IMR-90 (cell line): Measurements from ENCODE around the gene CYP27C1. TPM values are rescaled to one million over a fixed set of nuclear protein-coding genes. Genes with fewer than 3 reads are reported as not detected.
A peak's percentile ranks its signal among the peaks of the same experiment; 100 is the strongest.

Experiments used
- ATAC-seq: fragments of 200-7000 bp; cut with Tn5 transposase; 2 replicates; pipeline ENCODE4 v1.9.1; 2020; ENCODE audit warnings: low read depth, mild to moderate bottlenecking, moderate library complexity
- BruUV-seq: library from RNA; stranded (reverse); fragments of 400-500 nt; replicated peaks from 2 replicates; lab custom pipeline; 2021; lab: Mats Ljungman, UMichigan
- CTCF ChIA-PET: fragments of 300-600 bp; formaldehyde crosslinking; extraction: SDS; loops from one replicate; lab custom pipeline; 2021; ENCODE audit warnings: antibody characterized with exemption; lab: Yijun Ruan, JAX
- POLR2A ChIA-PET: fragments of 300-600 bp; sonication (Branson Sonifier 250); formaldehyde crosslinking; loops from one replicate; lab custom pipeline; 2022; ENCODE audit warnings: antibody characterized with exemption; ENCODE audit not compliant: unreplicated experiment; lab: Charles Lee
- DNase-seq: peaks from one replicate; pipeline ENCODE4 v3.0.0; 2013
- H2AFZ ChIP-seq: replicated peaks from 2 replicates; pipeline ENCODE3; 2013; ENCODE audit warnings: low read length, mild to moderate bottlenecking; ENCODE audit not compliant: poor library complexity
- H2AK5ac ChIP-seq: 2 replicates; pipeline ENCODE4 v1.6.1; 2013; ENCODE audit warnings: low read depth, low read length, inconsistent platforms
- H2AK9ac ChIP-seq: replicated peaks from 2 replicates; pipeline ENCODE3; 2013; ENCODE audit warnings: mild to moderate bottlenecking, low read depth, low read length, moderate library complexity; ENCODE audit not compliant: poor library complexity
- H2BK120ac ChIP-seq: 2 replicates; pipeline ENCODE4 v1.6.1; 2013; ENCODE audit warnings: low read depth, low read length, inconsistent platforms
- H2BK15ac ChIP-seq: 3 replicates; pipeline ENCODE4 v1.6.1; 2013; ENCODE audit warnings: low read depth, low read length, inconsistent platforms
- H2BK20ac ChIP-seq: 2 replicates; pipeline ENCODE4 v1.6.1; 2013; ENCODE audit warnings: low read depth, mild to moderate bottlenecking, inconsistent platforms, low read length, moderate library complexity
- H2BK5ac ChIP-seq: 2 replicates; pipeline ENCODE4 v1.6.1; 2013; ENCODE audit warnings: mild to moderate bottlenecking, low read depth, low read length, inconsistent platforms; ENCODE audit not compliant: poor library complexity, severe bottlenecking
- H3K14ac ChIP-seq: replicated peaks from 2 replicates; pipeline ENCODE4 v1.6.1; 2013; ENCODE audit warnings: low read depth, low read length, inconsistent platforms
- H3K18ac ChIP-seq: 2 replicates; pipeline ENCODE4 v1.6.1; 2013; ENCODE audit warnings: low read depth, low read length, control low read depth
- H3K23ac ChIP-seq: 2 replicates; pipeline ENCODE4 v1.6.1; 2013; ENCODE audit warnings: low read depth, low read length, inconsistent platforms
- H3K27ac ChIP-seq: 2 replicates; pipeline ENCODE4 v1.5.1; 2013; ENCODE audit warnings: mild to moderate bottlenecking, control low read depth, low read length; ENCODE audit not compliant: insufficient read depth
- H3K27me3 ChIP-seq: 2 replicates; pipeline ENCODE4 v1.6.1; 2013; ENCODE audit warnings: low read length; ENCODE audit not compliant: control insufficient read depth, insufficient read depth
- H3K36me3 ChIP-seq: 2 replicates; pipeline ENCODE4 v1.6.1; 2013; ENCODE audit warnings: low read length, mixed read lengths; ENCODE audit not compliant: control insufficient read depth, insufficient read depth
- H3K4ac ChIP-seq: 2 replicates; pipeline ENCODE4 v1.6.1; 2013; ENCODE audit warnings: low read depth, low read length, inconsistent platforms
- H3K4me1 ChIP-seq: 2 replicates; pipeline ENCODE4 v1.6.1; 2013; ENCODE audit warnings: low read length, mixed read lengths; ENCODE audit not compliant: control insufficient read depth, insufficient read depth
- H3K4me2 ChIP-seq: 2 replicates; pipeline ENCODE4 v1.6.1; 2013; ENCODE audit warnings: low read depth, mild to moderate bottlenecking, control low read depth, low read length, moderate library complexity
- H3K4me3 ChIP-seq: 2 replicates; pipeline ENCODE4 v1.5.1; 2013; ENCODE audit warnings: low read depth, mild to moderate bottlenecking, control low read depth, low read length, moderate library complexity; ENCODE audit not compliant: insufficient read depth
- H3K56ac ChIP-seq: 2 replicates; pipeline ENCODE4 v1.6.1; 2013; ENCODE audit warnings: low read length, inconsistent platforms; ENCODE audit not compliant: insufficient read depth; ENCODE audit errors: extremely low read depth
- H3K79me1 ChIP-seq, 2 experiments: 2 replicates each; pipeline ENCODE4 v1.6.1; 2013; ENCODE audit warnings: low read length in 2 of 2, inconsistent platforms in 1 of 2, low read depth in 1 of 2
- H3K9ac ChIP-seq: 2 replicates; pipeline ENCODE4 v1.6.1; 2013; ENCODE audit warnings: low read depth, low read length, control low read depth
- H3K9me1 ChIP-seq: 2 replicates; pipeline ENCODE4 v1.6.1; 2013; ENCODE audit warnings: low read length, inconsistent platforms; ENCODE audit not compliant: insufficient read depth
- H3K9me3 ChIP-seq: 2 replicates; pipeline ENCODE4 v1.6.1; 2013; ENCODE audit warnings: low read length; ENCODE audit not compliant: control insufficient read depth, insufficient read depth
- H4K20me1 ChIP-seq: 2 replicates; pipeline ENCODE4 v1.6.1; 2013; ENCODE audit warnings: low read length, inconsistent platforms; ENCODE audit not compliant: insufficient read depth
- H4K5ac ChIP-seq: 2 replicates; pipeline ENCODE4 v1.6.1; 2013; ENCODE audit warnings: mild to moderate bottlenecking, low read depth, low read length, control low read depth
- H4K8ac ChIP-seq, 2 experiments: 2 replicates each; pipeline ENCODE4 v1.6.1; 2013; ENCODE audit warnings: low read depth in 2 of 2, low read length in 2 of 2, control low read depth in 1 of 2, inconsistent platforms in 1 of 2
- H4K91ac ChIP-seq: 2 replicates; pipeline ENCODE4 v1.6.1; 2013; ENCODE audit warnings: low read depth, low read length, inconsistent platforms; ENCODE audit not compliant: insufficient read depth
- FOS ChIP-seq: fragments of 150-350 bp; IDR thresholded peaks from 2 replicates; pipeline ENCODE4 v1.6.1; 2016; ENCODE audit warnings: low read depth, low read length
- WGBS, 2 experiments: methylation state at CpG; one replicate each; pipeline versions ENCODE4 v1.1.5 to v1.1.7; 2013; ENCODE audit warnings: missing lambda C conversion rate in 2 of 2; ENCODE audit not compliant: insufficient read length in 1 of 2; ENCODE audit errors: extremely low coverage in 2 of 2; 5-methylcytosine and 5-hydroxymethylcytosine counted together
- dilution Hi-C: fragments of 300-500 bp; cut with HindIII; formaldehyde crosslinking; loops from one replicate; pipeline ENCODE4 v1.14.3; 2018; ENCODE audit warnings: low sequenced_read_pairs; ENCODE audit not compliant: unreplicated experiment
- in situ Hi-C: fragments of 300-500 bp; cut with MboI; formaldehyde crosslinking; loops from 3 replicates; pipeline ENCODE4 v1.14.3; 2019; ENCODE audit warnings: low sequenced_read_pairs, inconsistent platforms, mixed read lengths
- intact Hi-C: fragments of 100-400 bp; cut with micrococcal nuclease; formaldehyde crosslinking; loops from 2 replicates; pipeline ENCODE4 v1.10.0; 2022
- polyA plus RNA-seq, 3 experiments: library from polyadenylated mRNA; depleted of rRNA; stranded (reverse); fragments of >200 nt; gene quantifications; 2 replicates each; pipeline ENCODE4 v1.2.3, GENCODE V29; 2012; ENCODE audit warnings: low replicate concordance in 1 of 3
- total RNA-seq: library from RNA; depleted of rRNA; stranded (reverse); fragments of >200 nt; gene quantifications from 2 replicates; pipeline ENCODE4 v1.2.3, GENCODE V29; 2012
- TF ChIP-seq, protein P1 (sequence below): fragments of 150-350 bp; IDR thresholded peaks from 2 replicates; pipeline ENCODE4 v1.6.1; 2016; ENCODE audit warnings: low read depth, mild to moderate bottlenecking, low read length, moderate library complexity, borderline replicate concordance

The CYP27C1 gene
- total and polyA plus RNA-seq, 2 of the 4 experiments (the other 2 are of a cell fraction), result not detected

- Histone ChIP-seq H2AK5ac (no peak overlapping the region), H3K23ac (no peak overlapping the region), H3K27ac (no peak overlapping the region), H3K9ac (no peak overlapping the region), H4K91ac (no peak overlapping the region), H3K27me3 (peaks cover 7% of the 10 kb centered on the region), H3K4me2 (no peak overlapping the region), H3K79me1 (no peaks in the 10 kb centered on the region), H2AFZ (peak overlapping the region; percentile 32), H2BK15ac (no peak overlapping the region), H3K4me3 (no peak overlapping the region), H4K5ac (no peak overlapping the region), H3K18ac (no peak overlapping the region), H2BK120ac (no peak overlapping the region), H3K4ac (no peak overlapping the region), H3K9me3 (no peaks in the 10 kb centered on the region), H3K36me3 (no peaks in the 10 kb centered on the region), H2BK20ac (no peak overlapping the region), H4K8ac (no peak overlapping the region), H3K56ac (no peak overlapping the region), H4K20me1 (no peaks in the 10 kb centered on the region), H3K9me1 (0 out of 2 replicates have a peak, but pooled peaks cover 2% of the 10 kb centered on the region), H2AK9ac (no peak overlapping the region), H3K4me1 (no peaks in the 10 kb centered on the region; the same call in 1 of the 2 replicates), H3K14ac (no peak overlapping the region), H2BK5ac (no peak overlapping the region)
- ChIA-PET CTCF (no interaction called here), POLR2A (no interaction called here)
- dilution Hi-C loops, result no loop called here
- DNase-seq (no peak), ATAC-seq (no peak)
- intact Hi-C loops, result no loop called here
- TF ChIP-seq FOS, result no peak
- TF ChIP-seq, protein P1, sequence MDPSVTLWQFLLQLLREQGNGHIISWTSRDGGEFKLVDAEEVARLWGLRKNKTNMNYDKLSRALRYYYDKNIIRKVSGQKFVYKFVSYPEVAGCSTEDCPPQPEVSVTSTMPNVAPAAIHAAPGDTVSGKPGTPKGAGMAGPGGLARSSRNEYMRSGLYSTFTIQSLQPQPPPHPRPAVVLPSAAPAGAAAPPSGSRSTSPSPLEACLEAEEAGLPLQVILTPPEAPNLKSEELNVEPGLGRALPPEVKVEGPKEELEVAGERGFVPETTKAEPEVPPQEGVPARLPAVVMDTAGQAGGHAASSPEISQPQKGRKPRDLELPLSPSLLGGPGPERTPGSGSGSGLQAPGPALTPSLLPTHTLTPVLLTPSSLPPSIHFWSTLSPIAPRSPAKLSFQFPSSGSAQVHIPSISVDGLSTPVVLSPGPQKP, result no peak
- in situ Hi-C loops, result no loop called here
- WGBS, 2 experiments, result 80% methylated on average over 1 of the region's 12 CpGs; no CpG with 5 or more reads in 1 of the 2 experiments
- BruUV-seq, result no TSS peak
Observed at GRCh38 chr2:127166231-127166860, 53.8 kb downstream of the CYP27C1 start.
